SK-N-SH treated with all-trans-retinoic acid at 6 μM for 48 hours (cell line): ENCODE data around the gene PLCB4.
A peak's percentile ranks its signal among the peaks of the same experiment; 100 is the strongest.

Experiments
- ATAC-seq: fragments of 200-7000 bp; cut with Tn5 transposase; 3 replicates; pipeline ENCODE4 v1.9.1; 2020; ENCODE audit warnings: mild to moderate bottlenecking, moderate library complexity
- ARNTL ChIP-seq: fragments of 450-650 bp; formaldehyde crosslinking; IDR thresholded peaks from 2 replicates; pipeline ENCODE4 v1.5.0; 2020; ENCODE audit warnings: low read depth, mild to moderate bottlenecking, moderate library complexity, borderline replicate concordance
- BACH2 ChIP-seq: fragments of 250-450 bp; sonication (Bioruptor Pico); IDR thresholded peaks from 2 replicates; pipeline ENCODE4 v1.9.0; 2021; ENCODE audit warnings: mild to moderate bottlenecking, borderline replicate concordance
- CREB5 ChIP-seq: fragments of 250-450 bp; sonication (Bioruptor Pico); IDR thresholded peaks from 2 replicates; pipeline ENCODE4 v1.5.1; 2020; ENCODE audit warnings: low read depth, mild to moderate bottlenecking, moderate library complexity
- CSRNP3 ChIP-seq: fragments of 250-450 bp; sonication (Bioruptor Pico); IDR thresholded peaks from 2 replicates; pipeline ENCODE4 v1.5.1; 2021; ENCODE audit warnings: mild to moderate bottlenecking, moderate library complexity
- ESRRG ChIP-seq: fragments of 250-450 bp; sonication (Bioruptor Pico); IDR thresholded peaks from 2 replicates; pipeline ENCODE4 v1.6.1; 2021; ENCODE audit warnings: mild to moderate bottlenecking
- GLIS3 ChIP-seq: fragments of 250-450 bp; sonication (Bioruptor Pico); IDR thresholded peaks from 2 replicates; pipeline ENCODE4 v1.5.0; 2020; ENCODE audit warnings: mild to moderate bottlenecking, moderate library complexity
- ISL1 ChIP-seq: fragments of 250-450 bp; sonication (Bioruptor Pico); IDR thresholded peaks from 2 replicates; pipeline ENCODE4 v2.1.2; 2022; ENCODE audit warnings: mild to moderate bottlenecking, moderate library complexity
- PATZ1 ChIP-seq: fragments of 250-450 bp; sonication (Bioruptor Pico); IDR thresholded peaks from 2 replicates; pipeline ENCODE4 v1.8.0; 2020; ENCODE audit warnings: mild to moderate bottlenecking, moderate library complexity, borderline replicate concordance
- POU6F1 ChIP-seq: fragments of 250-450 bp; sonication (Bioruptor Pico); IDR thresholded peaks from 2 replicates; pipeline ENCODE4 v1.8.0; 2021; ENCODE audit warnings: low read depth, mild to moderate bottlenecking, moderate library complexity, borderline replicate concordance
- RARB ChIP-seq: fragments of 250-450 bp; sonication (Bioruptor Pico); IDR thresholded peaks from 2 replicates; pipeline ENCODE4 v1.8.0; 2021; ENCODE audit warnings: mild to moderate bottlenecking, moderate library complexity
- TCF4 ChIP-seq: fragments of 250-450 bp; sonication (Bioruptor Pico); IDR thresholded peaks from 2 replicates; pipeline ENCODE4 v1.8.0; 2021; ENCODE audit warnings: mild to moderate bottlenecking, moderate library complexity, borderline replicate concordance
- TSHZ2 ChIP-seq: fragments of 250-450 bp; sonication (Bioruptor Pico); IDR thresholded peaks from 2 replicates; pipeline ENCODE4 v1.5.0; 2020; ENCODE audit warnings: mild to moderate bottlenecking, moderate library complexity
- ZC3H10 ChIP-seq: fragments of 250-450 bp; sonication (Bioruptor Pico); IDR thresholded peaks from 2 replicates; pipeline ENCODE4 v1.5.1; 2021; ENCODE audit warnings: mild to moderate bottlenecking, moderate library complexity
- ZFP30 ChIP-seq: fragments of 450-650 bp; formaldehyde crosslinking; IDR thresholded peaks from 2 replicates; pipeline ENCODE4 v1.5.0; 2022; ENCODE audit warnings: mild to moderate bottlenecking, moderate library complexity
- ZNF8 ChIP-seq: fragments of 450-650 bp; formaldehyde crosslinking; IDR thresholded peaks from 2 replicates; pipeline ENCODE4 v1.5.0; 2020; ENCODE audit warnings: mild to moderate bottlenecking, moderate library complexity

The PLCB4 gene

GRCh38 chr20:9458138-9458796 lies 389.4 kb downstream of the PLCB4 start (continued):
- TF ChIP-seq PATZ1 (CRISPR knock-in tag) (no peak), ZFP30 (CRISPR knock-in tag) (no peak), CSRNP3 (CRISPR knock-in tag) (no peak)
- TF ChIP-seq, all 23 proteins: peak for 0

- TF ChIP-seq POU6F1 (CRISPR knock-in tag), result no peak
- no peak for TF ChIP-seq PATZ1 (CRISPR knock-in tag)
- TF ChIP-seq GLIS3 (CRISPR knock-in tag), result no peak
- TF ChIP-seq ESRRG, result no peak
- no peak for TF ChIP-seq TCF4 (CRISPR knock-in tag)
- peak; percentile 80 for TF ChIP-seq ISL1
- TF ChIP-seq RARB, result no peak
- 0 out of 2 replicates have a peak, but pooled peaks have one; percentile 13 for TF ChIP-seq CREB5 (CRISPR knock-in tag)
- TF ChIP-seq BACH2 (CRISPR knock-in tag), result no peak
- no peak for TF ChIP-seq TSHZ2 (CRISPR knock-in tag)
- no peak for TF ChIP-seq ZNF8 (CRISPR knock-in tag)
- ATAC-seq, result peak; percentile 90
These were observed 391.6 kb downstream of the PLCB4 start for GRCh38 chr20:9460518-9460917.

- ATAC-seq, result peak; percentile 75
- TF ChIP-seq ZC3H10 (no peak), GLIS3 (CRISPR knock-in tag) (no peak), ARNTL (CRISPR knock-in tag) (no peak), CREB5 (CRISPR knock-in tag) (no peak)
- TF ChIP-seq, all 23 proteins: peak for 0
These were observed 399.1 kb downstream of the PLCB4 start for GRCh38 chr20:9467995-9468394.
